HCT116 (cell line): ENCODE data around the gene PCGF5. TPM values are rescaled to one million over a fixed set of nuclear protein-coding genes. Genes with fewer than 3 reads are reported as not detected.

Experiments
- ATAC-seq: fragments of 200-7000 bp; cut with Tn5 transposase; 2 replicates; pipeline ENCODE4 v1.9.1; 2020; ENCODE audit warnings: mild to moderate bottlenecking, moderate library complexity
- BruUV-seq: library from RNA; stranded (reverse); fragments of 400-500 nt; replicated peaks from 2 replicates; lab custom pipeline; 2021; lab: Mats Ljungman, UMichigan
- CTCF ChIA-PET: fragments of 300-600 bp; sonication (Branson Sonifier 250); formaldehyde crosslinking; loops from one replicate; lab custom pipeline; 2021; ENCODE audit warnings: antibody characterized with exemption; lab: Charles Lee
- POLR2A ChIA-PET: fragments of 300-600, 350-600 bp; sonication (Branson Sonifier 250); formaldehyde crosslinking; loops from one replicate; lab custom pipeline; 2021; ENCODE audit warnings: antibody characterized with exemption; lab: Charles Lee
- RAD21 ChIA-PET, 2 experiments: fragments of 300-600 bp; sonication (Branson Sonifier 250); formaldehyde crosslinking; loops; one replicate each; lab custom pipeline; 2023; ENCODE audit warnings: low total read pairs in 2 of 2; ENCODE audit not compliant: uncharacterized antibody in 2 of 2, unreplicated experiment in 2 of 2, low non-redundant PET in 1 of 2; lab: Charles Lee
- DNase-seq: peaks from one replicate; pipeline ENCODE4 v3.0.0-alpha.2; 2010; ENCODE audit warnings: low read depth, low spot score
- H2AFZ ChIP-seq: fragments of 200-600 bp; shearing (Covaris generic), sonication (generic); 2 replicates; pipeline ENCODE4 v1.6.1; 2017; ENCODE audit warnings: low read depth, mixed run types, mixed read lengths, antibody characterized with exemption, low read length; ENCODE audit not compliant: poor library complexity, severe bottlenecking
- H3K27ac ChIP-seq: 2 replicates; pipeline ENCODE4 v1.5.1; 2012; ENCODE audit warnings: low read depth, low read length
- H3K27me3 ChIP-seq: fragments of 200-600 bp; sonication (generic); 2 replicates; pipeline ENCODE4 v1.6.1; 2016; ENCODE audit warnings: mixed run types, low read length, mixed read lengths; ENCODE audit not compliant: insufficient read depth
- H3K36me3 ChIP-seq, 2 experiments: fragments of 200-500 bp in 1 of 2; fragments of 200-600 bp in 1 of 2; sonication (Bioruptor generic) in 1 of 2; sonication (generic) in 1 of 2; 2 replicates each; pipeline versions ENCODE4 v1.5.1 to v1.6.1; 2014 to 2016; ENCODE audit warnings: low read length in 2 of 2, inconsistent platforms in 1 of 2, mixed read lengths in 1 of 2, mixed run types in 1 of 2; ENCODE audit not compliant: insufficient read depth in 2 of 2, control insufficient read depth in 1 of 2
- H3K4me1 ChIP-seq, 2 experiments: fragments of 200-600 bp in 1 of 2; sonication (generic) in 1 of 2; 2 replicates each; pipeline versions ENCODE4 v1.5.1 to v1.6.1; 2012 to 2017; ENCODE audit warnings: low read length in 2 of 2, inconsistent platforms in 1 of 2, mild to moderate bottlenecking in 1 of 2, mixed read lengths in 1 of 2, mixed run types in 1 of 2, moderate library complexity in 1 of 2; ENCODE audit not compliant: insufficient read depth in 2 of 2, control insufficient read depth in 1 of 2
- H3K4me2 ChIP-seq: fragments of 200-600 bp; sonication (generic); 2 replicates; pipeline ENCODE4 v1.6.1; 2017; ENCODE audit warnings: mixed run types, low read length, mixed read lengths
- H3K4me3 ChIP-seq, 2 experiments: fragments of 200-600 bp in 1 of 2; sonication (generic) in 1 of 2; replicated peaks in 1 of 2; 2 replicates each; pipeline ENCODE4 v1.5.1; 2011 to 2016; ENCODE audit warnings: low read length in 2 of 2, control low read depth in 1 of 2, low read depth in 1 of 2, mild to moderate bottlenecking in 1 of 2, mixed read lengths in 1 of 2, mixed run types in 1 of 2
- H3K79me2 ChIP-seq: fragments of 200-600 bp; sonication (generic); 2 replicates; pipeline ENCODE4 v1.6.1; 2017; ENCODE audit warnings: mild to moderate bottlenecking, mixed run types, low read length, moderate library complexity, mixed read lengths; ENCODE audit not compliant: insufficient read depth
- H3K9ac ChIP-seq: fragments of 200-600 bp; sonication (generic); 2 replicates; pipeline ENCODE4 v1.6.1; 2016; ENCODE audit warnings: low read length, mixed read lengths
- H3K9me2 ChIP-seq: fragments of 200-600 bp; sonication (generic), shearing (Covaris generic); 2 replicates; pipeline ENCODE4 v1.6.1; 2017; ENCODE audit warnings: mixed run types, mild to moderate bottlenecking, moderate library complexity; ENCODE audit not compliant: insufficient read depth
- H3K9me3 ChIP-seq, 2 experiments: fragments of 200-500 bp in 1 of 2; fragments of 200-600 bp in 1 of 2; sonication (Bioruptor generic) in 1 of 2; sonication (generic) in 1 of 2; 2 replicates each; pipeline ENCODE4 v1.6.1; 2014 to 2017; ENCODE audit warnings: low read length in 2 of 2, mixed read lengths in 2 of 2, inconsistent platforms in 1 of 2, low read depth in 1 of 2, mild to moderate bottlenecking in 1 of 2, mixed run types in 1 of 2, moderate library complexity in 1 of 2; ENCODE audit not compliant: control insufficient read depth in 1 of 2, insufficient read depth in 1 of 2
- H4K20me1 ChIP-seq: fragments of 200-600 bp; sonication (generic), shearing (Covaris generic); 2 replicates; pipeline ENCODE4 v1.6.1; 2017; ENCODE audit warnings: mixed run types, mild to moderate bottlenecking, moderate library complexity; ENCODE audit not compliant: insufficient read depth
- CBX3 ChIP-seq: IDR thresholded peaks from 2 replicates; pipeline ENCODE4 v1.6.1; 2012; ENCODE audit warnings: low read depth
- CTCF ChIP-seq, 3 experiments: fragments of 200-600 bp in 1 of 3; sonication (generic) in 1 of 3; IDR thresholded peaks in 2 of 3; conservative IDR thresholded peaks in 1 of 3; 2 replicates each; pipeline ENCODE4 v1.5.1; 2012 to 2017; ENCODE audit warnings: low read depth in 2 of 3, low read length in 2 of 3, antibody characterized with exemption in 1 of 3, borderline replicate concordance in 1 of 3, control low read depth in 1 of 3, mild to moderate bottlenecking in 1 of 3, mixed read lengths in 1 of 3, mixed run types in 1 of 3, moderate library complexity in 1 of 3; ENCODE audit not compliant: insufficient read depth in 1 of 3
- EGR1 ChIP-seq: IDR thresholded peaks from 2 replicates; pipeline ENCODE4 v1.6.1; 2012; ENCODE audit warnings: low read depth
- ELF1 ChIP-seq: IDR thresholded peaks from 2 replicates; pipeline ENCODE4 v1.6.1; 2012; ENCODE audit warnings: low read depth, borderline replicate concordance
- EZH2phosphoT487 ChIP-seq: fragments of 200-600 bp; IDR thresholded peaks from 2 replicates; pipeline ENCODE4 v1.6.1; 2018; ENCODE audit warnings: antibody characterized with exemption, borderline replicate concordance
- FOSL1 ChIP-seq: IDR thresholded peaks from 2 replicates; pipeline ENCODE4 v1.6.1; 2012; ENCODE audit warnings: low read depth
- POLR2A ChIP-seq: IDR thresholded peaks from 2 replicates; pipeline ENCODE4 v1.7.0; 2011; ENCODE audit warnings: borderline replicate concordance; ENCODE audit not compliant: insufficient read depth, insufficient read length; ENCODE audit errors: extremely low read depth
- SRF ChIP-seq: IDR thresholded peaks from 2 replicates; pipeline ENCODE4 v1.6.1; 2012; ENCODE audit warnings: low read depth
- ZFX ChIP-seq: fragments of 450-650 bp; IDR thresholded peaks from 2 replicates; pipeline ENCODE4 v1.6.1; 2017
- ZNF274 ChIP-seq: fragments of 200-500 bp; sonication (Bioruptor generic); IDR thresholded peaks from 2 replicates; pipeline ENCODE4 v1.6.1; 2014; ENCODE audit warnings: mild to moderate bottlenecking, low read depth, low read length, inconsistent platforms
- intact Hi-C: fragments of 100-400 bp; cut with micrococcal nuclease; formaldehyde crosslinking; loops from 2 replicates; pipeline ENCODE4 v1.10.0; 2022
- total RNA-seq: library from RNA; stranded (reverse); gene quantifications from one replicate; pipeline ENCODE4 v1.2.1, GENCODE V29; 2021; ENCODE audit not compliant: unreplicated experiment

The PCGF5 gene
- total RNA-seq, 1 experiment from 2014 or later = 27.5 TPM

GRCh38 chr10:91201213-91201996, 19.1 kb upstream of the PCGF5 start:
- TF ChIP-seq ZNF274 = no peak
- TF ChIP-seq ZFX = no peak
- TF ChIP-seq FOSL1 = no peak
- TF ChIP-seq ELF1 = no peak
- TF ChIP-seq CTCF (IDR thresholded peaks at IDR 0.05 in 2 of 3, conservative IDR thresholded peaks at IDR 0.05 in 1 of 3; ENCODE audit: borderline replicate concordance in 1 of 3, insufficient read depth in 1 of 3, low read depth in 2 of 3, low read length in 2 of 3) = no peak
- TF ChIP-seq EGR1 = no peak
- Histone ChIP-seq H3K4me1 (no peaks in the 10 kb centered on the region), H3K27ac (no peak overlapping the region), H4K20me1 (no peaks in the 10 kb centered on the region), H3K36me3 (no peaks in the 10 kb centered on the region), H3K4me3 (no peak overlapping the region), H3K9me2 (no peaks in the 10 kb centered on the region), H3K79me2 (peaks cover 12% of the 10 kb centered on the region), H3K27me3 (no peaks in the 10 kb centered on the region), H2AFZ (no peak overlapping the region), H3K4me2 (no peak overlapping the region), H3K9me3 (no peaks in the 10 kb centered on the region), H3K9ac (no peak overlapping the region)
- no peak for DNase-seq
- BruUV-seq = no TSS peak
- CTCF ChIA-PET = no interaction called here
- RAD21 ChIA-PET = no interaction called here
- POLR2A ChIA-PET = no interaction called here
- no peak for ATAC-seq
- intact Hi-C loops = no loop called here

- POLR2A ChIA-PET = no interaction called here
- DNase-seq = no peak
- no peaks in the 10 kb centered on the region for H3K27me3 ChIP-seq
- H2AFZ ChIP-seq = no peak overlapping the region
- ATAC-seq = peak; percentile 47; the same call in 1 of the 2 replicates
- peaks cover 12% of the 10 kb centered on the region for H3K79me2 ChIP-seq
- H3K4me2 ChIP-seq = no peak overlapping the region
- no peak overlapping the region for H3K4me3 ChIP-seq
- H3K4me1 ChIP-seq = no peaks in the 10 kb centered on the region
- no peak for TF ChIP-seq SRF
- no peak for TF ChIP-seq EZH2phosphoT487
- no peak for TF ChIP-seq POLR2A
- TF ChIP-seq CBX3 = no peak
- TF ChIP-seq, all 23 proteins: peak for 0
- H4K20me1 ChIP-seq = no peaks in the 10 kb centered on the region
- H3K9me3 ChIP-seq = no peaks in the 10 kb centered on the region
- no TSS peak for BruUV-seq
- ChIA-PET RAD21 (no interaction called here), CTCF (no interaction called here)
- H3K9ac ChIP-seq = no peak overlapping the region
- H3K36me3 ChIP-seq = no peaks in the 10 kb centered on the region
- no peak overlapping the region for H3K27ac ChIP-seq
- H3K9me2 ChIP-seq = no peaks in the 10 kb centered on the region
- intact Hi-C loops = no loop called here
Measured at GRCh38 chr10:91206427-91206826, 14.0 kb upstream of the PCGF5 start.
